ENCODE data around the gene TMEM88.

Gene TMEM88

GRCh38 chr17:7845359-7846062, 9.4 kb upstream of the TMEM88 start:
- no peak for DNase-seq

- no peak for DNase-seq
Measured at GRCh38 chr17:7846063-7846735, 8.7 kb upstream of the TMEM88 start.

GRCh38 chr17:7846765-7847661, 7.9 kb upstream of the TMEM88 start:
- no peak for DNase-seq

GRCh38 chr17:7848131-7848579, 6.7 kb upstream of the TMEM88 start:
- no peak for DNase-seq

- DNase-seq = no peak
Measured at GRCh38 chr17:7848739-7849129, 6.1 kb upstream of the TMEM88 start.

GRCh38 chr17:7849130-7849750, 5.6 kb upstream of the TMEM88 start:
- no peak for DNase-seq

- DNase-seq = no peak
Measured at GRCh38 chr17:7849751-7850504, 4.9 kb upstream of the TMEM88 start.

GRCh38 chr17:7850701-7851437, 4.0 kb upstream of the TMEM88 start:
- no peak for DNase-seq

GRCh38 chr17:7851438-7852261, 3.2 kb upstream of the TMEM88 start:
- peak; percentile 79 to 91 (median 86) for DNase-seq

GRCh38 chr17:7852262-7852670, 2.6 kb upstream of the TMEM88 start:
- DNase-seq = no peak

- no peak for DNase-seq
Measured at GRCh38 chr17:7852919-7853690, 1.8 kb upstream of the TMEM88 start.

GRCh38 chr17:7853691-7854038, 1.2 kb upstream of the TMEM88 start:
- DNase-seq = no peak

- no peak for DNase-seq
Measured at GRCh38 chr17:7854078-7854777, 638 bp upstream of the TMEM88 start.

- DNase-seq = no peak
Measured at GRCh38 chr17:7855660-7856010, 769 bp downstream of the TMEM88 start.

- no peak for DNase-seq
Measured at GRCh38 chr17:7856011-7856810, 1.3 kb downstream of the TMEM88 start.

- peak; percentile 77 to 88 (median 84) for DNase-seq
Measured at GRCh38 chr17:7856811-7857712, 2.2 kb downstream of the TMEM88 start, which contains the start of gene NAA38. Gene NAA38, minus strand, starts transcription at chr17:7857559. Its CDS starts 96 bp downstream, at chr17:7857463.
